NK-92 (cell line): ENCODE results near the gene ENO1.

Experiments used
- DNase-seq: peaks from one replicate; lab custom pipeline; 2025; ENCODE audit not compliant: unreplicated experiment; lab: John Stamatoyannopoulos, UW

The ENO1 gene

DNA sequence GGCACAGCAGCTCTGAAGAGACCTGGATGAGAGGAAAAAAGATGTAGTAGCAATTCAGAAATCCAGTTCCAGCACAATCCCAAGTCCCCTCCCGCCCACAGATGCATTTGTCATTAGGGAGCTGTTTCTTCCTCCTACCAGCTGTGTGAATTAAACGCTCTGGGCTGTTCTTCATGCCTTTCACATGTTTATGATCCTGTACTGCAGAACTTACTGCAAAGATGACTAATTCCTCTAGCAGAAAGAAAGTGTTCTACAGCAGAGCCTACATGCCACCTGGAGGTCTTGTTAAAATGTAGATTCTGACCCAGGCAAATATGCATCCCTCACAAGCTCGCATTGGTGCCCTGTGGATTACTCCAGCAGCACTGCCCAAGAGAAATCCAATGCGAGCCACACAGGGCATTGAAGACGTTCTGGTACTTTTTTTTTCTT is 6.5 kb downstream of the ENO1 start:
- DNase-seq, result no peak

DNA sequence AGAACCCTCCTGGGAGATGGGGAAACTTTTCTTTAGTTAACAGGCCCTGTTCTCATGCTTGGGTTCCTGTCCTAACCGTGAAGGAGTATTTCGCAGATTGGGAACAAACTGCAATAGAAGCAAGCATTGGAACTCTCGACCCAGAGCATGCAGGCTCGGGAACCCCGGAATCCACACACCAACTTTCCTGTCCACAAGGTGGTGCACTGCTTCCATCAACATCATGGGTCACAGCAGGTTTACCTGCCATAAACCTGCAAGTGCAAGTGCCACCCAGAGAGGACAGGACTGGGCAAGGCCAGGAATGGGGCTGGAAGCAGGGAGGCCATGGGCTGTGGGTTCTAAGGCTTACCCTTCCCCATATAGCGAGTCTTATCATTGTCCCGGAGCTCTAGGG is 6.9 kb downstream of the ENO1 start:
- no peak for DNase-seq

GRCh38 chr1:8870616-8871538 is 7.6 kb downstream of the ENO1 start:
- no peak for DNase-seq

DNA sequence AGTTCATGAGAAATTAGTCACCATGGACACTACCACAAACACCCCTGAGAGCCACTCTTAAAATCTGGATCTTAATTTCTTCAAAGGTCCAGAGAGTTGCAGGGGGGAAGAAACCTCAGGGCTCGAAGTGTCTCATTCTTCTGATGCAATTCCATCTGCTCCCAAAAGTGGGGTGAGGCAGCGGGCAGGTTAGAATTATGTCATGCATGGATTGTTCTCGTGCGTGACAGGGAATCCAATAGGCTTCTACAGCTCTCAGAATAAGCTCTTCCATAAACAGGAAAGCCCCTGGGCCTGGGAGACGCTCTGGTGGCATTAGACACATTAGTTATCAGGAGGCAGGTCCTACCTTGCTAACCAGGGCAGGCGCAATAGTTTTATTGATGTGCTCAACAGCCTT is 8.4 kb downstream of the ENO1 start:
- no peak for DNase-seq

DNA sequence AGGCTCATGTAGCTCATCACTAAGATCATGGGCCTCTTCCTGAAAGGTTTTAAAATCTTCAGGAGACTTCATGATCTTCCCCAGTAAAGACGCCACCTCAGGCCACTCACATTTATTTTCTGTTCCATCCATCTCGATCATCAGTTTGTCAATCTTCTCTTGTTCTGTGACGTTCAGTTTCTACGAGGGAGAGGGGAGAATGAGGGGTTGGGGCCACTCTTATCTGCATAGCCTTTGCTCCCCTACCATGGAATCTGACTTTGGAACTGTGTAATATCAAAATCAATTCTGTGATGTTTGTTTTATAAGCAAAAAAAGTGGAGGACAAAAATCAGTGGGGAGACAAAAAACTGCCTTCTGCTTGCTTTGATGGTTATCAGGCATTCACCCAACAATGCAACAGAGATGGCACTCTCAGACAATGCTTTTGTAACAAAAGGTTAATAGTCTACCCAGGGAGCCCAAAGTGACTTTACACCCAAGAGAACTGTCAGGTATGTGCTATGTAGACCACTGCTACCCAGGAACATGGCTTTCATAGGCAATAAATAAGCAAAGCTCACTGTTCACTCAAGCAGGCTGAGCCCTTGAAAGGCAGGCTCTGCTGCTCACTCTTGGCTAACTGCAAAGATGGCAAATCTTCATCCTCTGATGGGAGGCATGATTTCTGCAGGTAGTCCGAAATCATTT is 10.5 kb downstream of the ENO1 start:
- DNase-seq, result no peak

GRCh38 chr1:8866792-8867415 is 11.6 kb downstream of the ENO1 start:
- DNase-seq, result no peak

GRCh38 chr1:8866173-8866791 is 12.2 kb downstream of the ENO1 start:
- DNase-seq, result no peak

DNA sequence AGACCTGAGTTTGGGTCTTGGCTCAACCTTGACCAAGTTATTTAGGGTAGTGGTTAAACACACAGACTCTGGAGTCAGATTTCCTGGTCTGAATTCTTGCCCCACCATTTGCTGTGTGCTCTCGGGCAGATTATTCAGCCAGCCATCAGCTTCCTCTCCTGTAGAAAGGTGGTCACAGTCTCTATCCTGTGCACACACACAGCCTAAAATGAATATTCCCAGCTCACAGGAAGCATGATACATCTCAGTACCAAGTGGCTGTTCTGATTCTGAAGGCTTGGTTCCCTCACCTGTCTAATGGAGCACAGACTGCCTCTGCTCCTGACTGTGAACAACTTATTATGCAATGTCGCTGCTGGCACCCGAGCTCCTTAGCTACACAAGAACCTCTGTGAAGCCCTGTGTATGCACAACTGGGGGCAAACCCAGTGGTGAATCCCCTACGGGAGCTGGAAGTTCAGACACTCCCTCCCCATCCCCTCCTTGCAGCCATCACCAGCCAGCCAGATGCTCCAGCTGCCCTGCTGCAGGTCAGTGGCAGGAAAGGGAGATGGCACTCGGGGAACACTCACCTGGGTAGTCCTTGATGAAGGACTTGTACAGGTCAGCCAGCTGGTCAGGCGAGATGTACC is 13.7 kb downstream of the ENO1 start:
- no peak for DNase-seq

DNA sequence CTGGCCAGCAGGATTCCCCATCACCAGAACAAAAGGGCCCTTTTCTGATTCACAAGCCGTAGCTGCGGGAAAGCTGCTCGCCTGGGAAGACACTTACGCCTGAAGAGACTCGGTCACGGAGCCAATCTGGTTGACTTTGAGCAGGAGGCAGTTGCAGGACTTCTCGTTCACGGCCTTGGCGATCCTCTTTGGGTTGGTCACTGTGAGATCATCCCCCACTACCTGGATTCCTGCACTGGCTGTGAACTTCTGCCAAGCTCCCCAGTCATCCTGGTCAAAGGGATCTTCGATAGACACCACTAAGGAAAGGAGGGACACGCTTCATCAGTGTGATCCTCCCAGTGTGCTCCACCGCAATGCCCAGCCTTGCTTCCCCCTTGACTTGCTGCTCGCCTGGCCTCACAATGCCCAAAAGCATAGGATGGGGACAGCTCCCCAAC is 14.7 kb downstream of the ENO1 start:
- DNase-seq, result no peak

DNA sequence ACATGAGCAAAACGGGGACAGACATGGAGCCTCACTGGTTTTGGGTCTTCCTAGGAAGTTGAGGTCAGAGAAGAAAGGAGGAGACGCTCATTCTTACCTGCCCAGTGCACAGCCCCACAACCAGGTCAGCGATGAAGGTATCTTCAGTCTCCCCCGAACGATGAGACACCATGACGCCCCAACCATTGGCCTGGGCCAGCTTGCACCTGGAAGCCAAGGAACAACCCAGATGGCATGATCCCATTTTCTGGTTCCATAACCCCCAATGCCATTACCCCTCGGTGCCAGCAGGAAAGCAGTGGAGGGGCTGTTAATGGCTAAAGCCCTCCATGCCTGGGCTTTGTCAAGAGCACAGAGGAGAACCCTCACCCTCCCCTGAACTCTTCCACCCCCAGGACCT is 15.3 kb downstream of the ENO1 start:
- DNase-seq, result no peak

GRCh38 chr1:8862528-8862927 is 16.0 kb downstream of the ENO1 start:
- DNase-seq, result no peak

DNA sequence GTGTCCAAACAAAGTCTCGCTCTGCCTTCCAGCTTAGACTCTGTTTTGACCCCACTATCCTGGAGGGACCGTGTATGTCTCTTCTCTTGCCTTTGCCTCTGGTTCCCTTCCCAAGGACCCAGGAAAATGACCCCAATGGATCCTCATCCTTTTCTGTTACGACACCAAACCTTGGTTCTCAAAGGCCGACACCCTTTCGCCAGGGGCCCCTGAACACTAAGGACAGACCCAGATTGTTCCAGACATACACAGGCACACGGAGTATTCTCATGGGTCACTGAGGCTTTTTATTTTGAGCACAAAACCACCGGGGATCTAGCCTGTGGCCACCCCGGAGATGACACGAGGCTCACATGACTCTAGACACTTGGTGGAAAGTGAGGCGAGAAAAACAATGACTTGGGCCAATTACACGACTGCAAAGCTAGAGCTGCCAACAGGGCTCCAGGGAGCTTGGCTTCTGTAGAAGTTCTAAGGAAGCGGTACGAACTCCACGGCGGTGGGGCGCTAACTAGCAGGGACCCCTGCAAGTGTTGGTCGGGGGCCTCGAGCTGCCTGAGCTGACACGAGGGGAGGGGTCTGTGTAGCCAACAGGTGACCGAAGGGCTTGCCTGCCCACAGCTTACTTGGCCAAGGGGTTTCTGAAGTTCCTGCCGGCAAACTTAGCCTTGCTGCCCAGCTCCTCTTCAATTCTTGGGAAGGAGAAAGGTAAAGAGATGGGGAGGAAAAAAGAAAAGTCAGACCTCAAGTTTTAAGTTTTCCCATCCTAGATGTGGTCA is 17.6 kb downstream of the ENO1 start:
- DNase-seq, result no peak

DNA sequence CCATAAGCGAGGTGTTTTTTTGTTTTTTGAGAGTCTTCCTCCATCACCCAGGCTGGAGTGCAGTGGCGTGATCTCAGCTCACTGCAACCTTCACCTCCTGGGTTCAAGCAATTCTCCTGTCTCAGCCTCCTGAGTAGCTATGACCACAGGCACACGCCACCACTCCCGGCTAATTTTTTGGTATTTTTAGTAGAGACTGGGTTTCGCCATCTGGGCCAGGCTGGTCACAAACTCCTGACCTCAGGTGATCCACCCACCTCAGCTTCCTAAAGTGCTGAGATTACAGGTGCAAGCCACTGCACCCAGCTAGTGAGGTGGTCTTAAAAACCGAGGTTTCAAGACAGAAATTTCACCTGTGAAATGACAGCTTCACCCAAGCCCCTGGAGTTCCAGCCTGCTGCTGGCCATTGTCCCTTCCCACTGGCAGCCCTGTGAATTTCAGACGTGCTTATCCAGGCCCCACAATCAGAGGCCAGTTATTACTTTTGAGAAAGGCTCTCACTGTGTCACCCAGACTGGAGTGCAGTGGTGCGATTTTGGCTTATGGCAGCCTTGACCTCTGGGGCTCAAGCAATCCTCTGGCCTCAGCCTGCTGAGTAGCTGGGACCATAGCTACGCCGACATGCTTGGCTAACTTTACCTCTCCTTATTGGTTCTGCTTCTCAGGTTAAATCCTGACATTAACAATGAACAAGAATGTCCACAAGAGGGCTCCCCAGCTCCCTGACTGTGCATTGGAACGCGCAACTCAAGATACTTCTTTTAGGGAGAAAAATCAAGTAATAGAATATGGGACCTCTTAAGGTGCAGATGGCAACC is 19.4 kb downstream of the ENO1 start:
- no peak for DNase-seq

GRCh38 chr1:8858112-8858668 is 20.3 kb downstream of the ENO1 start:
- DNase-seq, result no peak

DNA sequence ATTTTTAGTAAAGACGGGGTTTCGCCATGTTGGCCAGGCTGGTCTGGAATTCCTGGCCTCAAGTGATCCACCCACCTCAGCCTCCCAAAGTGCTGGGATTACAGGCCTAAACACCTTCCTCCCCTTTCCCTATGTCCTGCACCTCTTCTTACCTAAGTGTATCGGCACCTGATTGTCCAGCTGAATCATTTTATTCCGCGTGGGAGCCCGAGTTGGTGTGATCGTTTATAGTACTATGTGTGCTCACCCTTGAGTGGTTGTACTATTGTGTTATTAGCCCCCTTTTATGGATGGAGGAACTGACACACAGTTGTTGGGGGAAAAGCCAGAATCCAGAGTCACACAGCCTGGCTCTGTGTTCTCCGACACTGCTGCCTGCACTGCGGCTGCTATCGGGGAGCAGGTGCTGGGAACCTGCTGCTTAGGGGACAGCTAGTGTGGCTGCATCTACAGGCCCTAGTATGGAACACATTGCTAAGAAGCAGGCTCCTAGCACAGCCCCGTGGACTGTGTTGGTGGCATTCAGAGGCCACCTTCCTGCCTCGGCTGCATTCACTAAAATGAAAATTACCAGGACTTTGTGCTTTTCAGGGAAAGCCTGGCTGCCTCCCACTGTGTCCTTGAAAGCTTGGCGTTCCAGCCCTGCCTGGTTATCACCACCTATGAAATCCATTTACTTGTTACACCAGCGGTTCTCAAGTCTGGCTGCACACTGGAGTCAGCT is 21.6 kb downstream of the ENO1 start:
- no peak for DNase-seq

DNA sequence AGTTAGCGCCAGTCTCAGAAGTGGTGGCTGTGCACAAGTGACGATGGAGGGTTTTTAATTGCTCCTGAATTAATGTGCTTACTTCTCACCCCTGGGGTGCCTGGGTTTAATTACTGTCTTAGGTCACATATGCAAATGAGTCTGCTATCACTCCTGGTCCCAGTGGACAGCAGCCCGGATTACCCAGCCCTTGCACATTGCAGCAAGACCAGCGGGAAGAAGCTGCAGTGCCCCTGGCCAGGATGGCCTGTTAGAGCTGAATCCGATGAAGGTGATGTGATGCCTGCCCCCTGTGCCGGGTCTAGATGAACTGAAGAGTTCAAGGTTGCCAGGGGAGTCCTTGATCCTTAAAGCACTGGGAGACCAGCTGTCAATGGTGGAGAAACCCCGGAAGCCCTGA is 24.2 kb downstream of the ENO1 start:
- DNase-seq, result no peak

DNA sequence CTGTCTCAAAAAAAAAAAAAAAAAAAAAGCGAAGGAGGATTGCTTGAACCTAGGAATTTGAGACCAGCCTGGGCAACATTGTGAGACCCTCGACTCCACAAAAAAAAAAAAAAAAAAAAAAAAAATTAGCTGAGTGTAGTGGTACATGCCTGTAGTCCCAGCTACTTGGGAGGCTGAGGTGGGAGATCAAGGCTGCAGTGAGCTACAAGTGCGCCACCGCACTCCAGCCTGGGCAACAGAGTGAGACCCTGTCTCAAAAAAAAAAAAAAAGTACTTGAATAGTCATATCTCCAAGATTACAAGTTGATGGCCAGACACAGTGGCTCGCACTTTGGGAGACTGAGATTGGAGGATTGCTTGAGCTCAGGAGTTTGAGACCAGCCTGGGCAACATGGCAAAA is 27.4 kb downstream of the ENO1 start:
- no peak for DNase-seq

DNA sequence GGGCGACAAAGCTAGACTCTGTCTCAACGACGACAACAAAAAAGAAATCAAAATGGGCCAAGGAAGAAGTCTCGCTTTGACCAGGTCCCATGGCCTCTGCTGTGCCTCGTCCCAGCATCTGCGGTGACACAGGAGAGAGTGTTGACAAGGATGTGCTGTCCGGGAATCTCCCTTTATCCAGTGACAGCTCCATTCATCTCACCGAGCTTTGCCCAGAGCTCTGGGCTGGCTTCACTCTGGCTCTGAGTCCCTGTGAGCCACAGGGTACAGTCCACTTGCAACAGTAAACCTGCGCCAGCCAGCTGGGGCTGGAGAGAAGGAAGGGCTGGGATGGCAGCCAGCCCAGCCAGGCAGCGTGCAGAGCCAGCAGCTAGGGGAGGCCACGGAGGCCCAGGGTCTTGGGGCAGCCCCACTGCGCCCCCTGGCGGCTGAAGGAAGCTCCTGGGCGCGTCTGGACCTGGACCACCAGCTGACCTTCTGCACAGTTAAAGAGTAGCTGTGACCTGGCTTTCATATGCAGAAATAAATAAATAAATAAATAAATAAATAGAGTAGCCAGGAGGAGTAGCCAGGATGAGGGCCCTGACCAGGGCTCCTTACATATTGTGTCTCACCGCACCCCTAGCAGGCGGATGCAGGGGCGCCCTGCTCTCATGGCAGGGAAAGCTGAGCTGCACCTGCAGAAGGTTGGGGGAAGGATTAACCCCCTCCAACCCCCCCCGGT is 29.7 kb downstream of the ENO1 start:
- DNase-seq, result no peak
